Lung (tissue), 12 donors: ENCODE results near the gene C1orf21. TPM values are rescaled to one million over a fixed set of nuclear protein-coding genes. Genes with fewer than 3 reads are reported as not detected.

ENCODE experiments used
- ATAC-seq: fragments of 200-7000 bp; cut with Tn5 transposase; one replicate; pipeline ENCODE4 v1.9.1; 2020; ENCODE audit warnings: moderate number of reproducible peaks; ENCODE audit not compliant: insufficient read depth, low FRiP score
- DNase-seq, 3 donors: peaks; one replicate each; pipeline ENCODE4 v3.0.0-alpha.2; 2013 to 2017
- H3K27ac ChIP-seq, 2 donors: one replicate each; pipeline ENCODE4 v1.5.1; 2013; ENCODE audit warnings: mild to moderate bottlenecking in 2 of 2, moderate library complexity in 2 of 2, control low read depth in 1 of 2, inconsistent platforms in 1 of 2, low read depth in 1 of 2, low read length in 1 of 2
- H3K27me3 ChIP-seq, 3 donors: one replicate each; pipeline ENCODE4 v1.5.1; 2013; ENCODE audit warnings: low read length in 2 of 3; ENCODE audit not compliant: control insufficient read depth in 3 of 3, insufficient read depth in 3 of 3
- H3K36me3 ChIP-seq, 4 donors: one replicate each; pipeline ENCODE4 v1.5.1; 2013; ENCODE audit warnings: low read length in 4 of 4, mild to moderate bottlenecking in 1 of 4, moderate library complexity in 1 of 4; ENCODE audit not compliant: control insufficient read depth in 4 of 4, insufficient read depth in 4 of 4
- H3K4me1 ChIP-seq, 5 donors: one replicate each; pipeline ENCODE4 v1.5.1; 2013; ENCODE audit warnings: low read length in 5 of 5, mild to moderate bottlenecking in 2 of 5, moderate library complexity in 1 of 5; ENCODE audit not compliant: control insufficient read depth in 5 of 5, insufficient read depth in 5 of 5
- H3K4me3 ChIP-seq: one replicate; pipeline ENCODE4 v1.5.1; 2013; ENCODE audit warnings: mild to moderate bottlenecking, control low read depth, moderate library complexity
- H3K9ac ChIP-seq, 2 donors: one replicate each; pipeline ENCODE4 v1.5.1; 2013; ENCODE audit warnings: low read length in 2 of 2, control low read depth in 1 of 2; ENCODE audit not compliant: insufficient read depth in 1 of 2
- H3K9me3 ChIP-seq, 4 donors: one replicate each; pipeline ENCODE4 v1.5.1; 2013; ENCODE audit warnings: low read length in 3 of 4, mild to moderate bottlenecking in 1 of 4, moderate library complexity in 1 of 4; ENCODE audit not compliant: control insufficient read depth in 4 of 4, insufficient read depth in 3 of 4
- WGBS, 2 donors: extraction: QIAGEN DNeasy Blood & Tissue Kit; methylation state at CpG; one replicate each; pipeline ENCODE4 v1.1.7; 2013; 5-methylcytosine and 5-hydroxymethylcytosine counted together
- polyA plus RNA-seq, 2 donors: library from polyadenylated mRNA; stranded (reverse); fragments of 200-250 nt; gene quantifications; one replicate each; pipeline ENCODE4 v1.2.1, GENCODE V29; 2013
- total RNA-seq, 2 donors: library from RNA; depleted of rRNA in 1 of 2; stranded (reverse); fragments of >200 nt in 1 of 2; gene quantifications; one replicate each; pipeline ENCODE4 v1.2.1, GENCODE V29; 2014 to 2021
- TF ChIP-seq, protein P1 (sequence below): IDR thresholded peaks from 2 replicates; pipeline ENCODE4 v1.5.1; 2012; ENCODE audit warnings: mild to moderate bottlenecking; ENCODE audit errors: control extremely low read depth, extremely low read depth
- donor health status: control.
- donor health status: control.
- donor health status: Bipolar disorder and iron deficiency.
- donor health status: healthy.
- donor health status: DM: yes; HTN: yes; CAD: no.

Gene C1orf21
- total and polyA plus RNA-seq, 4 donors, result 16.2 to 59.9 (median 45.5) TPM

- H3K9ac ChIP-seq, result no peak overlapping the region
- TF ChIP-seq, protein P1, sequence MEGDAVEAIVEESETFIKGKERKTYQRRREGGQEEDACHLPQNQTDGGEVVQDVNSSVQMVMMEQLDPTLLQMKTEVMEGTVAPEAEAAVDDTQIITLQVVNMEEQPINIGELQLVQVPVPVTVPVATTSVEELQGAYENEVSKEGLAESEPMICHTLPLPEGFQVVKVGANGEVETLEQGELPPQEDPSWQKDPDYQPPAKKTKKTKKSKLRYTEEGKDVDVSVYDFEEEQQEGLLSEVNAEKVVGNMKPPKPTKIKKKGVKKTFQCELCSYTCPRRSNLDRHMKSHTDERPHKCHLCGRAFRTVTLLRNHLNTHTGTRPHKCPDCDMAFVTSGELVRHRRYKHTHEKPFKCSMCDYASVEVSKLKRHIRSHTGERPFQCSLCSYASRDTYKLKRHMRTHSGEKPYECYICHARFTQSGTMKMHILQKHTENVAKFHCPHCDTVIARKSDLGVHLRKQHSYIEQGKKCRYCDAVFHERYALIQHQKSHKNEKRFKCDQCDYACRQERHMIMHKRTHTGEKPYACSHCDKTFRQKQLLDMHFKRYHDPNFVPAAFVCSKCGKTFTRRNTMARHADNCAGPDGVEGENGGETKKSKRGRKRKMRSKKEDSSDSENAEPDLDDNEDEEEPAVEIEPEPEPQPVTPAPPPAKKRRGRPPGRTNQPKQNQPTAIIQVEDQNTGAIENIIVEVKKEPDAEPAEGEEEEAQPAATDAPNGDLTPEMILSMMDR, result no peak
- ATAC-seq (no peak), DNase-seq (no peak)
- no peaks in the 10 kb centered on the region for H3K9me3 ChIP-seq
- no peak overlapping the region for H3K4me3 ChIP-seq
- H3K4me1 ChIP-seq, result peaks cover 0 to 2% (median 0%) of the 10 kb centered on the region in 5 donors
- no peaks in the 10 kb centered on the region for H3K27me3 ChIP-seq
- no peak overlapping the region for H3K27ac ChIP-seq
- WGBS, 2 donors, result 90 to 96% methylated on average over 9 of the region's 9 CpGs
- H3K36me3 ChIP-seq, result peaks cover 0 to 4% (median 2%) of the 10 kb centered on the region in 4 donors
Measured at GRCh38 chr1:184541537-184542152, 154.8 kb downstream of the C1orf21 start.

- Histone ChIP-seq H3K4me3 (no peak overlapping the region), H3K27ac (no peak overlapping the region), H3K27me3 (no peaks in the 10 kb centered on the region), H3K4me1 (peaks cover 0 to 4% (median 0%) of the 10 kb centered on the region in 5 donors), H3K36me3 (peaks cover 0 to 4% (median 2%) of the 10 kb centered on the region in 4 donors), H3K9ac (no peak overlapping the region), H3K9me3 (no peaks in the 10 kb centered on the region)
- WGBS, 2 donors, result 93 to 96% methylated on average over 3 of the region's 3 CpGs
- no peak for DNase-seq
- TF ChIP-seq, protein P1, result no peak
- no peak for ATAC-seq
Measured at GRCh38 chr1:184542291-184542690, 155.5 kb downstream of the C1orf21 start.

DNA sequence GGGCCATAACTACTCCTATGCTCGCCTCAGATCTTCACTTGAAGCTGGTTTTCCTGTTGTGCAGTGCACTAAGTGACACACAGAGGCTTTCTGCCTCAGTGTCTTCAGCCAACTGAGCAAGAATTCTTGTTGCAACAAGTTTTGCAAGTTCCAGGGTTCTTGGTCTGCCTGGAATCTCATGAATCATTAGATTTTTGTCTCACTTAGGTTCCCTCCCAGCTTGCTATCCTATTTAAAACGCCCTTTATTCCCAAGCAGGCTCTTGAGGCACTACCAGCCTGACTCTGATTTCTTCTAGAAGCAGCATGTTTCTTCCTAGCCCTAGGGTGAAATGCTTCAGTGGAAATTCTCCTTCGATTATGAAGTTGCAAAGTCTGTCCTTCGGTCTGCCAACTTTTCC lies 158.8 kb downstream of the C1orf21 start:
- WGBS, 2 donors, result 81 to 89% methylated on average over 4 of the region's 4 CpGs
- H3K27ac ChIP-seq, result no peak overlapping the region

More for the DNA sequence above, 158.8 kb downstream of the C1orf21 start:
- Histone ChIP-seq H3K9me3 (no peaks in the 10 kb centered on the region), H3K36me3 (peaks cover 0 to 4% (median 2%) of the 10 kb centered on the region in 4 donors), H3K4me1 (peaks cover 0 to 4% (median 0%) of the 10 kb centered on the region in 5 donors), H3K9ac (no peak overlapping the region), H3K4me3 (no peak overlapping the region), H3K27me3 (no peaks in the 10 kb centered on the region)
- TF ChIP-seq, protein P1, result no peak
- DNase-seq, result no peak
- ATAC-seq, result no peak
